A549 treated with AZD2906 at 1 μM for 4 hours (cell line): ENCODE data around the gene USHBP1. TPM values are rescaled to one million over a fixed set of nuclear protein-coding genes. Genes with fewer than 3 reads are reported as not detected.

ENCODE experiments used
- total RNA-seq: library from RNA; stranded (reverse); fragments of 200-300 nt; extraction: Qiagen RNA extraction; gene quantifications from 5 replicates; pipeline ENCODE4 v1.2.3, GENCODE V29; 2022

The USHBP1 gene, protein sequence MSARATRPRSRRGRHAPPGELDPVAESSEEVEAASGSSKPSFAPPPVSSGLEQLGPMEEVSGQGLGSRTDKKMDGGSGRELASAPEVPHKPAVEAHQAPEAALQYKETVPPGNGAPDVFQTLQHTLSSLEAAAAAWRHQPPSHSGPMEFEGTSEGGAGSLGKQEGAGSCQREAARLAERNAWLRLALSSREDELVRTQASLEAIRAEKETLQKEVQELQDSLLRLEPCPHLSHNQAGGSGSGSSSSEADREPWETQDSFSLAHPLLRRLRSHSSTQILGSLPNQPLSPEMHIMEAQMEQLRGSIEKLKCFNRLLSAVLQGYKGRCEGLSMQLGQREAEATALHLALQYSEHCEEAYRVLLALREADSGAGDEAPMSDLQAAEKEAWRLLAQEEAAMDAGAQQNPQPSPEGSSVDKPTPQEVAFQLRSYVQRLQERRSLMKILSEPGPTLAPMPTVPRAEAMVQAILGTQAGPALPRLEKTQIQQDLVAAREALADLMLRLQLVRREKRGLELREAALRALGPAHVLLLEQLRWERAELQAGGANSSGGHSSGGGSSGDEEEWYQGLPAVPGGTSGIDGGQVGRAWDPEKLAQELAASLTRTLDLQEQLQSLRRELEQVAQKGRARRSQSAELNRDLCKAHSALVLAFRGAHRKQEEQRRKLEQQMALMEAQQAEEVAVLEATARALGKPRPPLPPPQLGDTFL
- total RNA-seq, result not detected in 5 replicates

DNA sequence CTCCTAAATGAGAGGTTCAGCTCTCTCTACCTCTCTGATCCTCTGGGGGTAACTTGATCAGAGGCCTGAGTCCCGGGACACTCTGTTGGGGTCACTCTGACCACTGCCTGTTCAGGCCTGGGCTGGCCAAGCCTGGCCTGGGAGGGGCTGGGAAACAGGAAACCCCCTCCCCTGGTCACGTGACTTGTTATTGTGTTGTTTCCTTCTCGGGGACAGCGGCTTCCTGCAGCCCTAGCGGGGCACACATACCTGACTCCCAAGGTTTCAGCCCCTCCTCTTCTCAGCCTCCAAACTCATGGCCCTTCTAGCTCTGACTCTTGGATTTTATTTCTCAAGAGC is at the start of gene USHBP1:
Gene USHBP1, minus strand, starts transcription at position 105 of the 339 bp plus-strand sequence. CDS start 446 bp downstream, outside the sequence.

DNA sequence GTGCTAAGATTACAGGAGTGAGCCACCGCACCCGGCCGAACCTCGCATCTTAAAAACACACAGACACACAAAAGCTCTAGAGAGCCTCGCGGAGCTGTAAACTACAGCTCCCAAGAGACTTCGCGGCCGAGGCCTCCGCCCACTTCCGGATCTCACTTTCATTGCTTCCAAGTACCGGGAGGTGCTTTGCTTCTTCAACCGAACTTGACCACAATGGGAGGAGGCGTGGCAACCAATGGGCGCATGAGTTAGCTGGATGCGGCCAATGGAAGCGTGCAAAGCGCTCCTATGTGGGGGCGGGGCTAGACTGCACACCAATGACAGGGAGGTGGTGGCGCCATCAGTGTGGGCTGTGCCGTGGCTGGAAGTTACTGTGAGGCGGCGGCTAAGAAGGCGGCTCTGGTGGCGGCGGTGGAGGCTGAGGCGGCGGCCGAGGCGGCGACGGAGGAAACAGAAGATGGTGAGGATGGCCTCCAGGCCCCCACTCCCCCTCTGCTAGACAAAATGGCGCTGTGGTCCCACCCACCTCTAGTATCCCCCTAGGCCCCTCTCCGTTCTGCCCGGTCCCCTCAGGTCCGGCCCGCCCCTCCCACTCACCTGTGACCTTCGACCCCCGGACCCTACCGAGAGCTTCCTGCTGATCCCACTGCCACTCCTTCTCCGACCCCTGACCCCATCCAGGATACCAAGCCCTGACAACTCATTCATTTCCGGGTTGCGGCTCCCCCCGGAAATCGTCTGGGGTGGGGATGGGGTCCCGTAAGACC is 44.8 kb upstream of the USHBP1 start, which contains the start of gene DDA1:
Gene DDA1, plus strand, starts transcription at position 366 of the 767 bp plus-strand sequence. Its CDS starts 92 bp downstream, at position 458.

DNA sequence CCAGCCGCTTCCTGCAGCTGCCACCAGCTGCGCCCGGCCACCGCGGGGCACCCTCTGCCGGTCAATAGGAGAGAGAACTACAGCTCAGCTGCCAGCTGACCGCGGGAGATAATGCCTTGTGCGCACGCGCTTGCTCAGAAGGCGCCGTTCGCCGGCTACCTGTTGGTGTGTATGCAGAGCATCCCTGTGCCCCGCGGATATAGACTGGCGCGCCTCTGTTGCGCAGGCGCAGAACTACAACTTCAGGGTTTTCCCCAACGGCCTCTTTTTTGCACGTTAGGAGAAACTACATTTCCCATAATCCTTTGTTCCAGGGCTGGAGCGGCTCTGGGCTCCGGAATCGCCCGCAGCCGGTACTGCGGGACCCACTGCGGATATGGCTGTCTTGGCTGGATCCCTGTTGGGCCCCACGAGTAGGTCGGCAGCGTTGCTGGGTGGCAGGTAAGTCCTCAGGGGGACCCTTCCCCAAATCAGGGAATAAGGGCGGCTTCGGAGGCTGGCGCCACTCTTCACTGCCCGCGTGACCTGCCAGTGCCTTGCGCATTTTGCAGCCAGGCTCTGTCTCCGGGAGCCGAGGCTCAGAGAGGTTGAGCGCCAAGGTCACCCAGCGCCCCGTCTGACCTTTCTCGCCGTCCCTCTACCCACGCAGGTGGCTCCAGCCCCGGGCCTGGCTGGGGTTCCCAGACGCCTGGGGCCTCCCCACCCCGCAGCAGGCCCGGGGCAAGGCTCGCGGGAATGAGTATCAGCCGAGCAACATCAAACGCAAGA is 41.2 kb upstream of the USHBP1 start, which contains the start of gene MRPL34:
Gene MRPL34, plus strand, starts transcription at position 356 of the 768 bp plus-strand sequence. Its CDS starts 21 bp downstream, at position 377.

DNA sequence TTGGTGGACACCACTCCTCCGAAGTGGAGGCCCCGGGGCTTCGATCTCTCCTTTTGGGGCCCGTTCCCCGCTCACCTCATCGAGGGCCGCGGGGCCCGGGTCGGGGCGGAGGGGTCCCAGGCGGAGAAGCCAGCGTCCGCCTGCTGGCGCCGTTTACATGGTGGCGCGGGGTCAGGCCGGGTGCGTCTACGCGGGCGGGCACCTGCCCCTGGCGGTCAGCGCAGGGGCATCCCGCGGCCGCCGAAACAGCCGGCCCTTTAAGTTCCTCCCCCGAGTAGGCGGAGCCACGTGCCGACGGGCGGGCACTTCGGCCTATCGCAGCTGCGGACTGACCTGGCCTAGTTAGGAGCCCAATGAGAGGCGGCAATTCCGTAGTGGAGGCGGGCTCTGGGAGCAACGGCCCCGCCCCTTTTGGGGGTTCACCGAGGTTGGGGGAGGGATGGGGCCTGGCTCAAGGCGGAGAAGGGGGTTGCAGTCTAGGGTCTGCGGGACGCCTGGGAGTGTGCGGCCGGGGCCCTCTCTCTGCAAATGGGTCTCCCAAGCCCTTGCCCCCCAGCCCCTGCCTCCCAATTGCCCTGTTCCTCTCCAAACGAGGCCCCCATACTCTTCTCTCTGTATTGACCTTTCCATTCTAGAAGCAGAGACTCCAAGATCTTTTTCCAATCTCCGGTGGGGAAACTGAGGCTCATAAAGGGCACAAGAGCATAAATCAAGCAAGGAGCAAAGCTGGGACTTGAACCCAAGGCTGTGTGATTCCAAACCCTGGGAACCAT is 38.8 kb upstream of the USHBP1 start, which contains the start of gene ABHD8:
Gene ABHD8, minus strand, starts transcription at position 259 of the 773 bp plus-strand sequence. CDS start 1,809 bp downstream, outside the sequence.

DNA sequence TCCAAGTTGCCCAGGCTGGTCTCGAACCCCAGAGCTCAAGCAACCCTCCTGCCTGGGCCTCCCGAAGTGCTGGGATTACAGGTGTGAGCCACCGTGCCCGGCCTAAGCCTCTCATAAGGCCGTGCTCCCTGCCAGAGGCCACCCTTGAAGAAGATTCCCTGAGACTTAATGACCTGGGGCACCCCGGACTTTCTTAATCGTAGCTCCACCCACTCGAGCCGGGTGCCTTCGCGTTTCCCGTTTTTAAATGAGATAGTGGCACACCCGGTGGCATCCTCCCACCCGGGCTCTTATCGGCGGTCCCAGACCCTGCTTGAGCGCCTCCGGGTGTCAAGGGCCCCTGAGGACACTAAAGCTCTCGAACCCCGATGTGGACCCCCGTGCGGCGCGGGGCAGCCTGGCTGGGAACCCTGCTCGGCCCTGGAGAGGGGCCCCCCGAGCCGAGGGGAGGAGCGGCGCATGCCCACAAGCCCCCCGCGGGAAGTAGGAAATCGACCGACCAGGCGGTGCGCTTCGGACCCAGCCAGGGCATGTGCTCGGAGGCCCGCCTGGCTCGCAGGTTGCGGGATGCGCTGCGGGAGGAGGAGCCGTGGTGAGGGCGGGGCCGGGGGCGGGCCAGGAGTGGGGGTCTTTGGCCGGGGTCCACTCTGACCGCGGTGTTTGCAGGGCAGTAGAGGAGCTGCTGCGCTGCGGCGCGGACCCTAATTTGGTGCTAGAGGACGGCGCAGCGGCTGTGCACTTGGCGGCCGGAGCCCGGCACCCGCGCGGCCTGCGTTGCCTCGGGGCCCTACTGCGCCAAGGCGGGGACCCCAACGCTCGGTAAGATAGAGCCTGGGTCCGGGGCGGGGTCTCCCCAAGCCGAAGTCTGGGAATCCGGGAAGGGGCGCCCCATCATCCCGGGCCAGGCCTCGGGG is 17.1 kb upstream of the USHBP1 start, which contains the start of gene ANKLE1:
Gene ANKLE1, plus strand, starts transcription at position 511 of the 914 bp plus-strand sequence. Its CDS starts 20 bp downstream, at position 531.

DNA sequence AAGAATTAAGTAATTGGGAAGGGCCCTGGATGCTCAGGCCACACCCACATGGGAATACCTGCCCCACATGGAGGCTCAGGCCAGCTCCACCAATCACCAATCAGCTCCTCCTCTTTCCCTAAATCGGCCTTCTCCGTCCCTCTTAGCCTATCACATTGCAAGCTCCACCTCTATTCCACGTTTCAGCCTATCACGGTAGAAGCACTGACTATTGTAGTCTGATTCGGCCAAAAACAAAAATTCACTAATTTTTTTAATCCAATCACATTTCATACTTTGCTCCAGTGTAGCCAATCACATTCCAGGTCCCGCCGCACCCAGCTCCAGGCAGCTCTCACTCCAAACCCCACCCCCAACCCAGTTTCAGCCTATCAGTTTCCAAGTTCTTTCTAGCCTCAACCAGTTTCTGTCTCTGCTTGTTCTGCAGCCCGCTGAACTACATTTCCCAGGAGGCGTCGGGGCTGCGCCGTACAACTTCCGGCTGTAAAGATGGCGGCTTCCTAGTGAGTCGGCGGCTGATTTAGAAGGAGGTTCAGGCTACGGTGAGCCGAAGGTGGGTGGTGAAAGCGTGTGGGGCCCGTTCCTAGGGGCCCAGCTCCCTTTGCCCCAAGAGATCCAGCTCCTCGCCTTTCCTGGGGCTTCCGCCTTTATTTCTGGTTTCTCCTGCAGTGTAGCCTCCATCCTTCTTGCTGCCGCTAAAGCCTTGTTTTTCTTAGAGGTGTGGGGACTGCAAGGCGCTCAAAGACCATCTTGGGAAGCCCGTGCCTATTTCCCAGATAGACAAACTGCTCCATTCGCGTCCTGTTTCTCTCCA is 2.6 kb upstream of the USHBP1 start, which contains the start of gene BABAM1:
Gene BABAM1, plus strand, starts transcription at position 469 of the 814 bp plus-strand sequence. CDS start 1,364 bp downstream, outside the sequence.

DNA sequence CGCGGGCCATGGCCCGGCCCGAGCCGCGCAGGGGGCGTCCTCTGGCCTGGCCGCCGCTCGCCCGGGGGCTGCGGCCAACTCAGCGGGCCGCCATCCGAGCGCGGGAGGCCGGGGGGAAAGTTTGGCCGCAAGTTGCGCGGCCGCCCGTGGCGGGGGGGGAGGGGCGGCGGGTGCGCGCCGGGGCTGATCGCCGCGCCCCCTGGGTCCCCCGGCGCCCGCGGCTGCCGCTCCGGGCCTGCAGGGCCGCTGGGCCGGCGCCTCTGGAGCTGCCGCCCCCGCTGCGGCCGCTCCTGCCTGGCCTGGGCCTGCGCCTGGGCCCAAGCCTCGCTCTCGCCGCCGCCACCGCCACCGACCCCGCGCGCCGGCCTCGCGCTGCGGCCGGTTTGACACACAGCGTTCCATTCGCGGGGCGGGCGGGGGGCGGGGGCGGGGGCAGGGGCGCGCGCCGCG is 19.0 kb downstream of the USHBP1 start, which contains the start of gene NR2F6:
Gene NR2F6, minus strand, starts transcription at position 385 of the 450 bp plus-strand sequence. CDS start 699 bp downstream, outside the sequence.

DNA sequence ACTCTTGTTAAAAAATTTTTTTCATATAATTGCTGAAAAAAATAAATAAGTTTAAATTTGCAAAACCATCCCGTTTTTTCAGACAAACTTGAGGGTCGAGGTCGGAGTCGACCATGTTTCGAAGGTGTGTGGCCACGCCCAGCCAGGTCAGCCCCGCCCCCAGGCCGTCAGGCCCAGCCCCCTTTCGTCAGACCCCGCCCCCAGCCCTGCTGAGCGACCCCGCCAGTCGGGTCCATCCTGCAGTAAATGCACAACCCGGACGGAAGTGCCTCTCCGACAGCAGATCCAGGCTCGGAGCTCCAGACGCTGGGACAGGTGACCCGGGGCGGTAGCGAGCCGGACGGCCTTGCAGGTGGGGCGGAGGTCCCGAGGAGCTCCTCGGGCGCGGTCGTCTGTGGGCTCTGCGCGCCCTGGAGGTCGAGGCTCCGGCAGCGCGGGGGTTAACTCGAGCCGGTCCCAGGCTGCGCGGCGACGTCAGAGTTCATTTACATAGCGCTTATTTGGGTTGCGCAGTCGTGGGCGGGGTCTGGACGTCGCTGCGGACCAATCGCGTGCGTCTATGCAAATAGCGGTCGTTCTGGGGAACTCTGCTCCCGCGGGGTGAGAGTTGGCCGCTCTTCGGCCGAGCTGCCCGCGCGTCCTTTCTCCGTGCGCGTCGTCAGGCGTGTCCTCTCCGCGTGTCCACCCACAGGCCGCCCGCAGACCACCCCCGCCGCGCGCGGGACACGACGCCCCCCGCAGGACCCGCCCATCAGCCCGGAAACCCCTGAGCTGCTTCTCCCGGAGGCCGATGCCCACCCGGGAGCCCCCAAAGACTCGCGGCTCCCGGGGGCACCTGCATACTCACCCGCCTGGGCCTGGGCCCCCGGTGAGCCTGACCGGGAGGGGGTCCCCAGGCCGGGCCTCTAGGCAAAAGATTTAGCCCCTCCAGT is 38.3 kb downstream of the USHBP1 start, which contains the start of gene OCEL1:
Gene OCEL1, plus strand, starts transcription at position 225 of the 932 bp plus-strand sequence. Its CDS starts 22 bp downstream, at position 247.

DNA sequence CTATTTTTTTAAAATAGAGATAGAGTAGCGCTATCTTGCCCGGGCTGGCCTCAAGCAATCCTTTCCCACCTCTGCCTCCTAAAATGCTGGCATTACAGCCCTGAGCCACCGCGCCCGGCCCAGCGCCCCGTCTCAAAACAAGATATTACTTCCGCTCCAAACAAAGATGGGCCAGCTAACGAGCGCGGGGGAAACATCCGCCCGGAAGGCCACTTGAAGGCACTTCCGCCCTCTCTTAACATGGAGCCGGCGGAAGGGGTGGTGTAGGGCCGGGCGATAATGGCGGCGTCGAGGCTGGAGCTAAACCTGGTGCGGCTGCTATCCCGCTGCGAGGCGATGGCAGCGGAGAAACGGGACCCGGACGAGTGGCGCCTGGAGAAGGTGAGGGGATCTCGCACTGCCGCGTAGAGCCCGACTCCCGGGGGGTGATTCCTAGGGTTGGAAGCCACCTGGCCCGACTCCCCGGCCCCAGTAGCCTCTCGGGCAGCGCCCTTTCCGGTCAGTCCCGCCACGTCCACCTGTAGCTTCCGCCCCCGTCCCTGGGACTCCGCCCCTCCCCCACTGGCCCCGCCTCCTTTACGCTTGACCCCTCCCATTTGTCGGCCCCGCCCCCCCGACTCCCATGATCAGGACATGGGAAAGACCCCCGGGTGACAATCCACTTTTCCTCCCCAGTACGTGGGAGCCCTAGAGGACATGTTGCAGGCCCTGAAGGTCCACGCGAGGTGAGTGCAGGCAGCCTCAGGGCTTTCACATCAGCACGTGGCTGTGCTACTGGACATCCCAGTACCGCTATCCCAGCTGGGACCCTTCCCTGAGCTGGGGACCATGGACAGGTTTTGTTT is 49.2 kb downstream of the USHBP1 start, which contains the start of gene USE1:
Gene USE1, plus strand, starts transcription at position 231 of the 845 bp plus-strand sequence. Its CDS starts 49 bp downstream, at position 280.

Other genes starting within 250 kb of the USHBP1 start
- gene CPAMD8, start 237.9 kb downstream of the USHBP1 start, total RNA-seq, result 0.06 to 0.23 TPM (median 0.17 TPM) in 4 of 5 replicates, not detected in the other
- 11.3 to 13.9 TPM (median 13.7 TPM) in 5 replicates for gene HAUS8, start 189.3 kb downstream of the USHBP1 start, total RNA-seq
- gene MYO9B, start 189.0 kb downstream of the USHBP1 start, total RNA-seq, result 28.2 to 33.0 TPM (median 32.0 TPM) in 5 replicates
- 15.1 to 18.3 TPM (median 16.2 TPM) in 5 replicates for gene USE1, start 49.4 kb downstream of the USHBP1 start, total RNA-seq
- 12.4 to 13.5 TPM (median 12.8 TPM) in 5 replicates for gene OCEL1, start 38.5 kb downstream of the USHBP1 start, total RNA-seq
- gene NR2F6, start 18.8 kb downstream of the USHBP1 start, total RNA-seq, result 26.5 to 68.6 TPM (median 64.2 TPM) in 5 replicates
- 56.9 to 65.2 TPM (median 60.7 TPM) in 5 replicates for gene BABAM1, start 2.7 kb upstream of the USHBP1 start, total RNA-seq
- gene ANKLE1, start 17.2 kb upstream of the USHBP1 start, total RNA-seq, result 0.11 to 0.48 TPM (median 0.47 TPM) in 5 replicates
- gene ABHD8, start 38.7 kb upstream of the USHBP1 start, total RNA-seq, result 2.2 to 3.3 TPM (median 3.1 TPM) in 5 replicates
- 55.8 to 85.4 TPM (median 81.6 TPM) in 5 replicates for gene MRPL34, start 41.1 kb upstream of the USHBP1 start, total RNA-seq
- 51.2 to 57.9 TPM (median 54.8 TPM) in 5 replicates for gene DDA1, start 44.8 kb upstream of the USHBP1 start, total RNA-seq
- gene ANO8, start 70.1 kb upstream of the USHBP1 start, total RNA-seq, result 2.0 to 3.8 TPM (median 3.3 TPM) in 5 replicates
- gene GTPBP3, start 72.8 kb upstream of the USHBP1 start, total RNA-seq, result 13.2 to 20.3 TPM (median 19.3 TPM) in 5 replicates
- gene PLVAP, start 112.6 kb upstream of the USHBP1 start, total RNA-seq, result not detected in 5 replicates
- not detected in 5 replicates for gene CCDC194, start 129.5 kb upstream of the USHBP1 start, total RNA-seq
- gene BST2, start 140.9 kb upstream of the USHBP1 start, total RNA-seq, result 0.12 to 0.22 TPM (median 0.16 TPM) in 5 replicates
- gene MVB12A, start 155.3 kb upstream of the USHBP1 start, total RNA-seq, result 30.6 to 42.8 TPM (median 40.1 TPM) in 5 replicates
- 0.31 to 0.71 TPM (median 0.64 TPM) in 5 replicates for gene TMEM221, start 183.9 kb upstream of the USHBP1 start, total RNA-seq
- not detected in 5 replicates for gene NXNL1, start 196.2 kb upstream of the USHBP1 start, total RNA-seq
- gene SLC27A1, start 205.8 kb upstream of the USHBP1 start, total RNA-seq, result 2.2 to 3.0 TPM (median 2.4 TPM) in 5 replicates
- gene PGLS, start 246.9 kb upstream of the USHBP1 start, total RNA-seq, result 48.4 to 84.4 TPM (median 77.5 TPM) in 5 replicates